ENCODE measurements around the gene GIPC2.
"Not testable (repeated sequence)": the region's sequence is repeated elsewhere in the genome, so short reads cannot be mapped to it uniquely, and the experiment has no call there.

GIPC2 gene

GRCh38 chr1:78070758-78071157, 25.0 kb downstream of the GIPC2 start:
- DNase-seq, result no peak

- DNase-seq, result no peak
These were observed 25.9 kb downstream of the GIPC2 start for GRCh38 chr1:78071696-78072095.

DNA sequence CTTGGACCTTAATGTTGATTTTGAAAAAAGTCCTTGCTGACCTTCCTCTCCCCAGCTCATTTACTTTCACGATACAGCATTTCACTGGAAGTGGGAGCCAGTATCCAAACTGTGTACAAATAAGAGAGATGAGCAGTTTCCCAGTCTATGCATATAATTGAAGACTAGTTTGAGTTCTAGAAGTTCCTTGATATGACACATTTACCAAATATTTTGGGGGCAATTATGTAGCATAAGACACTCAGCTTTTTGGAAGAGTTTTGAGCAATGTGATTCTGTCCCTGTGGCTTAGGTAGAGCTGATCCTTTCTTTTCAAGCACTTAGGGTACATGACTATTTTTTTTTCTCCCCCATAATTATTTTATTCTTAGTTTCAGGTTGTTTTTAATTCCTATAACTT, 26.4 kb downstream of the GIPC2 start:
- no peak for DNase-seq

- no peak for DNase-seq
These were observed 27.7 kb downstream of the GIPC2 start for GRCh38 chr1:78073441-78073840.

GRCh38 chr1:78075621-78076020, 29.9 kb downstream of the GIPC2 start:
- no peak for DNase-seq

GRCh38 chr1:78078358-78078757, 32.6 kb downstream of the GIPC2 start:
- no peak for DNase-seq

GRCh38 chr1:78079580-78079979, 33.8 kb downstream of the GIPC2 start:
- peak; percentile 2 for DNase-seq

GRCh38 chr1:78080767-78081166, 35.0 kb downstream of the GIPC2 start:
- no peak for DNase-seq

DNA sequence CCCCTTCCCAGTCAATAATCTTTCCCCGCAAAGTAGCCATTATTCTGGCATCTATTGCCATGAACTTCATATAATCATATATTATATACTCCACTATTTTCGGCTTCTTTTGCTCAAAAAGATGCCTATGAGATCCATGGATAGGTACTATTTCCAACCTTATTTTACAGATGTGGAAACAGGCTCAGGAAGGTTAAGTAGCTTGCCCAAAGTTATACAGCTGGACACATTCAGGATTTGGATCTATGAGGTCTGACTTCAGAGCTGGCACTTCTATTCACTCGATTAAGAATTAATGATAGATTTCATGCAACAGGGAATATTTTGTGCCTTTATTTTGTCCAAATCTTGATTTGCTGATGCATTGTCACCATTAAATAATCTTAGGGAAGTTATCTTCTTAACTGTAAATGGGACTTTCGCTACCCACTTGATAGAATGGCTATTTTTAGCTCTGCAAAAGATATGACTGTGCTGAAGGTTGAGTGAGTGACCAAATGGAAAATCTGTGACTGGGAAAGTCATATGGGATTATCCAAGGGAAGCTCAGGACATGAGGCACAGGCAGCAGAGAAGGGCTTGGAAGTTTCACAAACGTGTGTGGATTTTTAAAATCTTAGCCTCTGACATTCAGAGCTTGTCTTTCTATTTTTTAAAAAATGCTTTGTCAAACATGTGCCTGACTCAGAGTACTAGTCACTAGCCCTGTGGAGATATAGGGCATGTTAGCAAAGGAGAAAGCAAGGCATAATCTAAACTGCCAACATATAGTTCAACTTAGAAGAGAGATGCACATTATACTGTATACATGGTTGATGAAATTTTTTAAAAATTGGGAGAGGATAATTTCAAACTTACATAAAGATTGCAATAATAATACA, 36.5 kb downstream of the GIPC2 start:
- no peak for DNase-seq

- not testable (repeated sequence) for DNase-seq
These were observed 38.9 kb downstream of the GIPC2 start for GRCh38 chr1:78084639-78085038.

DNA sequence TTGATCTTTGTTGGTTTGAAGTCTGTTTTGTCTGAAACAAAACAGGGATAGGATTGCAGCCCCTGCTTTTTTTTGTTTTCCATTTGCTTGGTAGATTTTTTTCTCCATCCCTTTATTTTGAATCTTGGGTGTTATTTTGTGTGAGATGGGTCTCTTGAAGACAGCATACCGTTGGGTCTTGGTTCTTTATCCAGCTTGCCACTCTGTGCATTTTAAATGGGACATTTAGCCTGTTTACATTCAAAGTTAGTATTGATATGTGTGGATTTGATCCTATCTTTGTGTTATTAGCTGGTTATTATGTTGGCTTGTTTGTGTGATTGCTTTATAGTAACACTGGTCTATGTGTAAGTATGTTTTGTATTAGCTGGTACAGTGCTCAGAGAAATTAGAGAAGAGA, 40.9 kb downstream of the GIPC2 start:
- no peak for DNase-seq

GRCh38 chr1:78088015-78088414, 42.2 kb downstream of the GIPC2 start:
- DNase-seq, result no peak

- no peak for DNase-seq
These were observed 42.7 kb downstream of the GIPC2 start for GRCh38 chr1:78088486-78088885.

- no peak for DNase-seq
These were observed 43.2 kb downstream of the GIPC2 start for GRCh38 chr1:78089010-78089409.

DNA sequence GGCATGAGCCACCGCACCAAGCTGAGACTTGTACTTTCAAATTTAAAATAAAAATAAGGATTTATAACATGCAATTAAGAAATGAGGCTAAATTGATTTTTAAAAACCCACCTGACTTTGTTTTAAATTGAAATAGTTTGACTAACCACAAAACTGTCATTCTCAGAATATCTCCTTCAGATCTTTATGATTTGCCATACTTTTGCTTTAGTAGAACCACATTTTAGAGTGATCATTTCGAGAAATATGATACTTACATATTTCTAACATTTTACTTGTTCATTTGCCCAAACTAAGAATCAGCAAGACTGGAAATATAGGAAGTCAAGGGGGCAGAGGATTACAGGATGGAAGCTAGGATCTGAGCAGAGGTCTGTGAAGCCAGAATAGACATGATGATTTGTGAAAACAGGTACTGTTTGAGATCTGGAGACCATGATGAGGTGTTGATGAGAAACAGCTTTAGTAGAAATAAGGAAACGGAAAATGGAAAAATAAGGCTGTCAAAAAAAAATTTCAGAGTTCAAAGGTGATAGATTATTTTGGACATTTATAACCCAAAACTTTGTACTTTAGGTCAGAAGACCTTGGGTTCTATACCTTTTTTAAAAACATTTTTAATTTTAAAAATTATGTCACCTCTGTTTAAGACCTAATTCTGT, 44.8 kb downstream of the GIPC2 start:
- no peak for DNase-seq

- no peak for DNase-seq
These were observed 45.5 kb downstream of the GIPC2 start for GRCh38 chr1:78091215-78091813.

DNA sequence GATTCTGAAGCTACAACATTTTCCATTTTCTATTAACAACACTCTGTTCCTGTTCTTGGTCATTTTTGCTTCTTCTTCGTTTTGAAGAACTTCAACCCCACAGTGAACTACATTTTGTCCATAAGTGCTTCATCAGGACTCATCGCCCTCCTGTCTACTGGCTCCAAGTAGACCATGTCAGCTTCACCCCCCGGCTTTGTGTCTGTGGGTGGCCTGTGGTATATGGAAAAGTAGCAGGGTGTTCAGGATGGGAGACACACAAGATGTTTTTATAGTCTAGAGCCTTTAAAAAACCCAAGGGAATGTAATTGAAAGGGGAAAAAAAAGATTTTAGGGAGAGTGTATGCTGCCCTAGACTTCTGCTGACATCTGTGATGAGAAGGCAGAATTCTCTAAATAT, 46.1 kb downstream of the GIPC2 start:
- DNase-seq, result no peak

- DNase-seq, result no peak
These were observed 46.9 kb downstream of the GIPC2 start for GRCh38 chr1:78092643-78093042.

- no peak for DNase-seq
These were observed 47.8 kb downstream of the GIPC2 start for GRCh38 chr1:78093560-78093959.

- DNase-seq, result no peak
These were observed 48.9 kb downstream of the GIPC2 start for GRCh38 chr1:78094639-78095038.

- DNase-seq, result no peak
These were observed 49.8 kb downstream of the GIPC2 start for GRCh38 chr1:78095593-78095992.

- no peak for DNase-seq
These were observed 50.3 kb downstream of the GIPC2 start for GRCh38 chr1:78096017-78096416.

DNA sequence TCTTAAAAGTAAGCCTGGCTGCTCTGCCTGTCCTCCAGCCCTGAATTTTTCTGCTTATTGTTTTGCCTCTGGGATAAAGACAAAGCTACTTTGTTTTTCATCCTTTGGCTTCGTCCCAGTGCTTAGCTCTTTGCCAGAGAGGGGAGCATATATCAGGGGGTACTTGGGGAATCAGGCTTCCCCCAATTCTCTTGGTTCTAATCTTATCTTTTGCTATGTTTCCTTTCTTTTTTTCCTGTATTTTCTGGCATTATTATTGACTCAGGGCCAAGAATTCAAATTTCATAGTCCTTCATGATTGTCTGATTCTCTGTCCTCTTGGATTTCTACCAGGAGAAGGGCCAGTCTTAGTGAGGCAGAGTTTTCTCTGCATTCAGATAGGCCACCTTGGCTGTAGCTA, 51.2 kb downstream of the GIPC2 start:
- DNase-seq, result no peak

GRCh38 chr1:78101051-78101450, 55.3 kb downstream of the GIPC2 start:
- no peak for DNase-seq
